RWPE2 (cell line): ENCODE data around the gene SYT9.

ENCODE experiments used
- ATAC-seq: fragments of 200-7000 bp; cut with Tn5 transposase; 3 replicates; pipeline ENCODE4 v1.9.1; 2021; ENCODE audit warnings: low read depth
- DNase-seq: peaks from one replicate; pipeline ENCODE4 v3.0.0-alpha.2; 2020; ENCODE audit warnings: low spot score
- H3K27ac ChIP-seq: fragments of 450-650 bp; 2 replicates; pipeline ENCODE4 v1.5.1; 2017; ENCODE audit warnings: mild to moderate bottlenecking; ENCODE audit not compliant: poor library complexity, severe bottlenecking
- H3K27me3 ChIP-seq: fragments of 250-450 bp; sonication (Bioruptor Pico); 2 replicates; pipeline ENCODE4 v1.5.1; 2021; ENCODE audit warnings: mild to moderate bottlenecking, moderate library complexity; ENCODE audit not compliant: insufficient read depth, poor library complexity, severe bottlenecking
- H3K36me3 ChIP-seq: fragments of 250-450 bp; sonication (Bioruptor Pico); 2 replicates; pipeline ENCODE4 v1.5.1; 2020; ENCODE audit warnings: low read depth, mild to moderate bottlenecking, moderate library complexity
- H3K4me1 ChIP-seq: fragments of 250-450 bp; sonication (Bioruptor Pico); 2 replicates; pipeline ENCODE4 v1.5.1; 2021; ENCODE audit warnings: mild to moderate bottlenecking, moderate library complexity; ENCODE audit not compliant: insufficient read depth, poor library complexity, severe bottlenecking
- H3K4me3 ChIP-seq: fragments of 250-450 bp; sonication (Bioruptor Pico); 2 replicates; pipeline ENCODE4 v1.5.1; 2021; ENCODE audit warnings: mild to moderate bottlenecking, moderate library complexity; ENCODE audit not compliant: severe bottlenecking
- H3K9me3 ChIP-seq: fragments of 250-450 bp; sonication (Bioruptor Pico); 2 replicates; pipeline ENCODE4 v1.5.1; 2021; ENCODE audit warnings: mild to moderate bottlenecking, moderate library complexity; ENCODE audit not compliant: severe bottlenecking
- CTCF ChIP-seq: fragments of 450-650 bp; IDR thresholded peaks from one replicate; pipeline ENCODE4 v1.5.1; 2017; ENCODE audit warnings: mild to moderate bottlenecking, moderate library complexity; ENCODE audit not compliant: poor library complexity, severe bottlenecking

The SYT9 gene

GRCh38 chr11:7499081-7499480 lies 247.4 kb downstream of the SYT9 start:
- no peaks in the 10 kb centered on the region for H3K4me1 ChIP-seq
- no peak for DNase-seq
- H3K9me3 ChIP-seq: peaks cover 1% of the 10 kb centered on the region
- ATAC-seq: no peak
- H3K27me3 ChIP-seq: no peaks in the 10 kb centered on the region
- no peak overlapping the region for H3K27ac ChIP-seq
- no peaks in the 10 kb centered on the region for H3K36me3 ChIP-seq
- TF ChIP-seq CTCF: no peak
- H3K4me3 ChIP-seq: no peak overlapping the region

- no peak overlapping the region for H3K4me3 ChIP-seq
- DNase-seq (no peak), ATAC-seq (no peak)
- TF ChIP-seq CTCF: no peak
- H3K27me3 ChIP-seq: no peaks in the 10 kb centered on the region
- no peak overlapping the region for H3K27ac ChIP-seq
- no peaks in the 10 kb centered on the region for H3K36me3 ChIP-seq
- H3K4me1 ChIP-seq: no peaks in the 10 kb centered on the region
- H3K9me3 ChIP-seq: no peaks in the 10 kb centered on the region
These were observed 248.5 kb downstream of the SYT9 start for GRCh38 chr11:7500251-7500650.

GRCh38 chr11:7501251-7501650 lies 249.5 kb downstream of the SYT9 start:
- no peak overlapping the region for H3K4me3 ChIP-seq
- H3K4me1 ChIP-seq: no peaks in the 10 kb centered on the region
- H3K27me3 ChIP-seq: no peaks in the 10 kb centered on the region
- H3K36me3 ChIP-seq: no peaks in the 10 kb centered on the region
- DNase-seq (no peak), ATAC-seq (no peak)
- TF ChIP-seq CTCF: no peak
- no peaks in the 10 kb centered on the region for H3K9me3 ChIP-seq
- no peak overlapping the region for H3K27ac ChIP-seq

- DNase-seq: no peak
These were observed 250.2 kb downstream of the SYT9 start for GRCh38 chr11:7501894-7502293.

GRCh38 chr11:7506243-7506642 lies 254.5 kb downstream of the SYT9 start:
- no peaks in the 10 kb centered on the region for H3K9me3 ChIP-seq
- no peak for TF ChIP-seq CTCF
- no peak overlapping the region for H3K4me3 ChIP-seq
- H3K27ac ChIP-seq: no peak overlapping the region
- H3K36me3 ChIP-seq: no peaks in the 10 kb centered on the region
- H3K27me3 ChIP-seq: no peaks in the 10 kb centered on the region
- DNase-seq (no peak), ATAC-seq (no peak)
- no peaks in the 10 kb centered on the region for H3K4me1 ChIP-seq

More at GRCh38 chr11:7501894-7502293, 250.2 kb downstream of the SYT9 start:
- no peak for TF ChIP-seq CTCF
- Histone ChIP-seq H3K4me3 (no peak overlapping the region), H3K27ac (no peak overlapping the region), H3K4me1 (no peaks in the 10 kb centered on the region), H3K9me3 (no peaks in the 10 kb centered on the region), H3K27me3 (no peaks in the 10 kb centered on the region), H3K36me3 (no peaks in the 10 kb centered on the region)
- no peak for ATAC-seq
